Gastroesophageal sphincter (tissue), 4 donors: ENCODE results near the gene KRT2. TPM values are rescaled to one million over a fixed set of nuclear protein-coding genes. Genes with fewer than 3 reads are reported as not detected.

Experiments used
- ATAC-seq: fragments of 150-250 bp; one replicate; pipeline ENCODE4 v1.9.1; 2016; ENCODE audit warnings: mild to moderate bottlenecking, moderate library complexity
- H3K27ac ChIP-seq, 4 donors: fragments of 200-600 bp; sonication (generic) in 3 of 4; 1 replicate in 3 of 4; 2 replicates in 1 of 4; pipeline ENCODE4 v1.5.1; 2016 to 2019
- H3K27me3 ChIP-seq: fragments of 200-600 bp; sonication (generic); one replicate; pipeline ENCODE4 v1.5.1; 2019
- H3K36me3 ChIP-seq, 2 donors: fragments of 200-600 bp; sonication (generic); one replicate each; pipeline ENCODE4 v1.5.1; 2019; ENCODE audit warnings: control low read depth in 1 of 2
- H3K4me1 ChIP-seq, 3 donors: fragments of 200-600 bp; sonication (generic); 1 replicate in 2 of 3; 2 replicates in 1 of 3; pipeline ENCODE4 v1.5.1; 2016 to 2019; ENCODE audit warnings: control low read depth in 2 of 3
- H3K4me3 ChIP-seq, 2 donors: fragments of 200-600 bp; sonication (generic); one replicate each; pipeline ENCODE4 v1.5.1; 2019; ENCODE audit warnings: mild to moderate bottlenecking in 1 of 2, moderate library complexity in 1 of 2
- H3K9me3 ChIP-seq, 3 donors: fragments of 200-600 bp; sonication (generic); one replicate each; pipeline ENCODE4 v1.5.1; 2017 to 2019; ENCODE audit warnings: control low read depth in 2 of 3
- EP300 ChIP-seq: sonication (generic); formaldehyde crosslinking; IDR thresholded peaks from one replicate; pipeline ENCODE4 v1.6.1; 2017; ENCODE audit warnings: antibody characterized with exemption, mild to moderate bottlenecking
- POLR2A ChIP-seq, 2 donors: fragments of 450-650 bp; IDR thresholded peaks; one replicate each; pipeline ENCODE4 v1.6.1; 2017; ENCODE audit warnings: antibody characterized with exemption in 2 of 2, mild to moderate bottlenecking in 2 of 2, moderate library complexity in 1 of 2
- POLR2AphosphoS5 ChIP-seq: sonication (generic); formaldehyde crosslinking; IDR thresholded peaks from one replicate; pipeline ENCODE4 v1.6.1; 2017; ENCODE audit warnings: antibody characterized with exemption
- WGBS, 2 donors: methylation state at CpG; one replicate each; pipeline ENCODE4 v1.1.5; 2018; ENCODE audit warnings: low coverage in 1 of 2; 5-methylcytosine and 5-hydroxymethylcytosine counted together
- total RNA-seq, 4 donors: library from RNA; depleted of rRNA; stranded (reverse); fragments of >200 nt; gene quantifications; one replicate each; pipeline ENCODE4 v1.1.0, GENCODE V29; 2016
- TF ChIP-seq, protein P1 (sequence below), 4 experiments: fragments of 200-600 bp in 2 of 4; fragments of 450-650 bp in 2 of 4; sonication (generic) in 1 of 4; IDR thresholded peaks; one replicate each; pipeline ENCODE4 v1.5.1; 2017 to 2019; ENCODE audit warnings: antibody characterized with exemption in 4 of 4, mild to moderate bottlenecking in 2 of 4, moderate library complexity in 2 of 4

KRT2 gene
- total RNA-seq, 4 donors from 2014 or later, result not detected

DNA sequence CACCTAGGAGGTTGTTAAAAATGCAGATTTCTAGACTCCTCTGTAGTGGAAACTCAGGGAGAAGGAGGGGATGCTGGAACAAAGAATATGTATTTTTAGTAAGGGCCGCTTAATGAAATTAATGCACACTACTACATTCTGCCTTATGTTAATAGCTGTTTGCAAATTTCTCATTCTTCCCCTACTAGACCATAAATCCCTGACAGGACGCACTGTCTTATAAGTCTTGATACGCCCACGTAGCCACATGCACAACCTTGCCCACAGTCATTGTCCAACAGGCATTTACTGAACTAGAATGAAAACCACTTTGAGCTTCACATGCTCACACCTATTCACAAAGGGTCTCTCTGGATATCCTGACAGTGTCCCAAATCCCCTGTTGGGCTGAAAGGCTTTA is 10.5 kb downstream of the KRT2 start:
- Histone ChIP-seq H3K36me3 (no peaks in the 10 kb centered on the region), H3K4me1 (no peaks in the 10 kb centered on the region), H3K4me3 (no peak overlapping the region), H3K9me3 (no peaks in the 10 kb centered on the region), H3K27ac (no peak overlapping the region), H3K27me3 (peaks cover 8% of the 10 kb centered on the region)
- 62% methylated on average over 4 of the region's 4 CpGs for whole genome bisulfite sequencing, 2 donors
- TF ChIP-seq POLR2AphosphoS5, result no peak
- TF ChIP-seq, protein P1, sequence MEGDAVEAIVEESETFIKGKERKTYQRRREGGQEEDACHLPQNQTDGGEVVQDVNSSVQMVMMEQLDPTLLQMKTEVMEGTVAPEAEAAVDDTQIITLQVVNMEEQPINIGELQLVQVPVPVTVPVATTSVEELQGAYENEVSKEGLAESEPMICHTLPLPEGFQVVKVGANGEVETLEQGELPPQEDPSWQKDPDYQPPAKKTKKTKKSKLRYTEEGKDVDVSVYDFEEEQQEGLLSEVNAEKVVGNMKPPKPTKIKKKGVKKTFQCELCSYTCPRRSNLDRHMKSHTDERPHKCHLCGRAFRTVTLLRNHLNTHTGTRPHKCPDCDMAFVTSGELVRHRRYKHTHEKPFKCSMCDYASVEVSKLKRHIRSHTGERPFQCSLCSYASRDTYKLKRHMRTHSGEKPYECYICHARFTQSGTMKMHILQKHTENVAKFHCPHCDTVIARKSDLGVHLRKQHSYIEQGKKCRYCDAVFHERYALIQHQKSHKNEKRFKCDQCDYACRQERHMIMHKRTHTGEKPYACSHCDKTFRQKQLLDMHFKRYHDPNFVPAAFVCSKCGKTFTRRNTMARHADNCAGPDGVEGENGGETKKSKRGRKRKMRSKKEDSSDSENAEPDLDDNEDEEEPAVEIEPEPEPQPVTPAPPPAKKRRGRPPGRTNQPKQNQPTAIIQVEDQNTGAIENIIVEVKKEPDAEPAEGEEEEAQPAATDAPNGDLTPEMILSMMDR (IDR thresholded peaks at IDR 0.05), result no peak
- no peak for TF ChIP-seq POLR2A (IDR thresholded peaks at IDR 0.05)
- TF ChIP-seq EP300, result no peak
- no peak for ATAC-seq

DNA sequence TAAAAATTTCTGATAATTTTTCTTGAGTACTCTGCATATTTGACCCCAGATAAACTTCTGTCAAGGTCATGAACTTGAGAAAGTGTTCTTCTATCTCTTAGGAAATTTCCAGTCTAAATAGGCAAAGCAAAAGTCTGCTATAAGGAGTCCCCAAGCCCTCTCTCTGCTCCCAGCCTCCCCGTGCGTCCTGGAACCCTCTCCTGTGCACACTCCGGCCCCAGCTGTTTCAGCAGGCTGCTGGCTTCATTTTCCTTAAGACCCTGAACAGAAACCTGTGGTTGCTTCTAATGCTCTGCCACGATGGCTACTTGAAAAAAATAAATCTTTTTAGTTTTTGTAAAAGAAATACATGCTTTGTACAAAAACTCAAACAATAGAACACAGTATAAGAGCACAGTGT is 14.7 kb downstream of the KRT2 start:
- Histone ChIP-seq H3K9me3 (no peaks in the 10 kb centered on the region), H3K36me3 (no peaks in the 10 kb centered on the region), H3K27me3 (peaks cover 8% of the 10 kb centered on the region), H3K4me3 (no peak overlapping the region), H3K27ac (no peak overlapping the region), H3K4me1 (peaks cover 0 to 14% (median 0%) of the 10 kb centered on the region in 3 donors)
- 50 to 73% methylated on average over 4 of the region's 4 CpGs for WGBS, 2 donors
- no peak for ATAC-seq
- TF ChIP-seq, protein P1 (IDR thresholded peaks at IDR 0.05), result no peak
- no peak for TF ChIP-seq POLR2AphosphoS5
- TF ChIP-seq POLR2A (IDR thresholded peaks at IDR 0.05), result no peak
- no peak for TF ChIP-seq EP300

DNA sequence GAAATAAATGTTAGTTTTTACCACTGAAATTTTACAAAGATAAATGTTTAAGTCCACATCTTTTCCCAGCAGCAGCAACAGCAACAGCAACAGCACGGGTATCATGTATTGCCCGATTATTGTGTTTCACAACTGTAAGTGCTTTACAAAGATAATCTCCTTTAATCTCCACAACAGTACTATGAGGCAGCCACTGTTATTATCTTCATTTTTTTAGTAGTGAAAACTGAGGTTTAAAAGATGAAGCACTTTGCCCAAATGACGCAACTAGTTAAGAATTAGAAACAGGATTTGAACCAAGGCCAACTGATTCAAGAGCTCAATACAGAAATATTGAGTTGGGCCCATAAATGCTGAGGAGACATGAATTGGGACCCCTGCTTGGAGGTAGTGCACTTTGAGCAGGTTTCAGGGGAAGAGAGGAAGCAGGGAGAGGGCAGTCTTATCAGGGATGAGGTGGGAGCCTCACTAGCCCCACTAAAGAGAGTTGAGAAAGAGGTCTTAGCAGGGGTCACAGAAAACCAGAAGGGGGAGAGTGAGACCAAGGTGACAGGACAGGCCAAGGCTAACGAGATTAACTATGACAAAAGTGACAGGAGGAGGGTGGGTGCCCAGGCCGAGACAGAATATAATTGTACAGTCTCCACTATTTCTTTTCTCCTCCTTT is 15.3 kb downstream of the KRT2 start:
- TF ChIP-seq EP300, result no peak
- TF ChIP-seq POLR2AphosphoS5, result no peak
- TF ChIP-seq, protein P1 (IDR thresholded peaks at IDR 0.05), result no peak
- TF ChIP-seq POLR2A (IDR thresholded peaks at IDR 0.05), result no peak
- no peak for ATAC-seq
- peaks cover 0 to 14% (median 0%) of the 10 kb centered on the region in 3 donors for H3K4me1 ChIP-seq
- peaks cover 5% of the 10 kb centered on the region for H3K27me3 ChIP-seq
- WGBS, 2 donors, result 47 to 85% methylated on average over 4 to 5 of the region's 5 CpGs
- no peak overlapping the region for H3K27ac ChIP-seq
- H3K36me3 ChIP-seq, result no peaks in the 10 kb centered on the region
- H3K9me3 ChIP-seq, result no peaks in the 10 kb centered on the region
- no peak overlapping the region for H3K4me3 ChIP-seq

DNA sequence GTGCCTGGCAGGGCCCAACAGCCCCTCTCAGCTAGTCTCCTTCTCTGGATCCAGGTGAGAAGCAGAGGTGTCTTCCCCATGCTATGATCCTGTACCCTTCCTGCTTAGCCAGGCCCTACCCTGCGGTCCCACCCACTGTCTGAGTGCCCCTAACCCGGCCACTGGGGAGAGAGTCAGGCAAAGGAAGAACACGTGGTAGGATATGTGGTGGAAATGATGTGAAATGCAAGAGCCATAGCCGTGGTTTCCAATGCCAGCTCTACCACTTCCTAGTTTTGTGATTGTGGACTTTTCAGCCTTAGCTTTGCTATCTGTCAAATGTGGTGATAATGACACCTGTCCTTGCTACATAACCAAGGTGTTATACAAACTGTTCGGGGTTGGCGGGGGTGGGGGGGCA is 15.8 kb downstream of the KRT2 start:
- 48 to 93% methylated on average over 2 to 3 of the region's 6 CpGs for WGBS, 2 donors
- no peak for ATAC-seq
- no peak for TF ChIP-seq POLR2A (IDR thresholded peaks at IDR 0.05)
- TF ChIP-seq, protein P1 (IDR thresholded peaks at IDR 0.05), result no peak
- TF ChIP-seq EP300, result no peak
- TF ChIP-seq POLR2AphosphoS5, result no peak
- no peak overlapping the region for H3K27ac ChIP-seq
- peaks cover under 1% of the 10 kb centered on the region for H3K27me3 ChIP-seq
- H3K4me3 ChIP-seq, result no peak overlapping the region
- no peaks in the 10 kb centered on the region for H3K36me3 ChIP-seq
- H3K4me1 ChIP-seq, result peaks cover 0 to 14% (median 0%) of the 10 kb centered on the region in 3 donors
- H3K9me3 ChIP-seq, result no peaks in the 10 kb centered on the region
